Measurements from ENCODE around the gene C4orf36. TPM values are rescaled to one million over a fixed set of nuclear protein-coding genes. Genes with fewer than 3 reads are reported as not detected.

The C4orf36 gene
- total RNA-seq, 2 experiments from 2014 or later = not detected

DNA sequence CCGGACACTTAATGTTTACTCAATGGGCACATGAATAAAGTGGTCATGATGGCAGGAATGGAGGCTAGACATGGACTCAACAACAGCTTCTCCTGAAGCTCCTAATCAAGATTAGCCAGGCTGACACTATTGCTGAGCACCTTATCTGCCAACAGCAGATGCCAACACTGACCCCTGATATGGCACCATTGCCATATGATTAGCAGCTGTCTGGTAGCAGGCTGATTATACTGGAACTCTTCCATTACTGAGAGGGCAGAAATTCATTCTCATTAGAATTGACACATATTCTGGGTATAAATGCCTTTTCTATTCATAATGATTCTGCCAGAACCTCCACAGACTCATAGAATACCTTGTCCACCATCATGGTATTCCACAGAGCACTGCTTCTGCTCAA lies 24.2 kb upstream of the C4orf36 start:
- H3K27me3 Mint-ChIP-seq = no peaks in the 10 kb centered on the region
- CTCF ChIA-PET = interaction anchor here (1.0 kb wide), 1 partner anchor 176 kb away, joined by 3 read pairs; no protein-coding TSS in a partner anchor
- no peaks in the 10 kb centered on the region for H3K27me3 ChIP-seq (ENCODE audit: control insufficient read depth in 1 of 2, insufficient read depth in 2 of 2, low read length in 2 of 2)
- no peak for ATAC-seq (ENCODE audit: poor library complexity)
- H3K4me3 Mint-ChIP-seq = no peak overlapping the region
- no peaks in the 10 kb centered on the region for H3K9me3 ChIP-seq (ENCODE audit: control insufficient read depth in 1 of 2, insufficient read depth in 1 of 2, low read length in 2 of 2)
- H3K4me3 ChIP-seq (ENCODE audit: low read length) = no peak overlapping the region
- intact Hi-C loops (cut with DNase I, micrococcal nuclease) = no loop called here
- POLR2A ChIA-PET = no interaction called here
- H3K4me1 ChIP-seq (ENCODE audit: insufficient read depth, low read length) = no peaks in the 10 kb centered on the region
- H3K27ac Mint-ChIP-seq = no peak overlapping the region
- H3K36me3 ChIP-seq (ENCODE audit: insufficient read depth, low read length) = no peaks in the 10 kb centered on the region
- no peak overlapping the region for H3K27ac ChIP-seq (ENCODE audit: low read depth in 1 of 2, low read length in 2 of 2)
- no peaks in the 10 kb centered on the region for H3K36me3 Mint-ChIP-seq (ENCODE audit: low read depth)
- H3K4me1 Mint-ChIP-seq (ENCODE audit: low read depth) = no peaks in the 10 kb centered on the region
- DNase-seq = no peak
- no peaks in the 10 kb centered on the region for H3K9me3 Mint-ChIP-seq
- TF ChIP-seq, protein P1, sequence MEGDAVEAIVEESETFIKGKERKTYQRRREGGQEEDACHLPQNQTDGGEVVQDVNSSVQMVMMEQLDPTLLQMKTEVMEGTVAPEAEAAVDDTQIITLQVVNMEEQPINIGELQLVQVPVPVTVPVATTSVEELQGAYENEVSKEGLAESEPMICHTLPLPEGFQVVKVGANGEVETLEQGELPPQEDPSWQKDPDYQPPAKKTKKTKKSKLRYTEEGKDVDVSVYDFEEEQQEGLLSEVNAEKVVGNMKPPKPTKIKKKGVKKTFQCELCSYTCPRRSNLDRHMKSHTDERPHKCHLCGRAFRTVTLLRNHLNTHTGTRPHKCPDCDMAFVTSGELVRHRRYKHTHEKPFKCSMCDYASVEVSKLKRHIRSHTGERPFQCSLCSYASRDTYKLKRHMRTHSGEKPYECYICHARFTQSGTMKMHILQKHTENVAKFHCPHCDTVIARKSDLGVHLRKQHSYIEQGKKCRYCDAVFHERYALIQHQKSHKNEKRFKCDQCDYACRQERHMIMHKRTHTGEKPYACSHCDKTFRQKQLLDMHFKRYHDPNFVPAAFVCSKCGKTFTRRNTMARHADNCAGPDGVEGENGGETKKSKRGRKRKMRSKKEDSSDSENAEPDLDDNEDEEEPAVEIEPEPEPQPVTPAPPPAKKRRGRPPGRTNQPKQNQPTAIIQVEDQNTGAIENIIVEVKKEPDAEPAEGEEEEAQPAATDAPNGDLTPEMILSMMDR (IDR thresholded peaks at IDR 0.05) = no peak

DNA sequence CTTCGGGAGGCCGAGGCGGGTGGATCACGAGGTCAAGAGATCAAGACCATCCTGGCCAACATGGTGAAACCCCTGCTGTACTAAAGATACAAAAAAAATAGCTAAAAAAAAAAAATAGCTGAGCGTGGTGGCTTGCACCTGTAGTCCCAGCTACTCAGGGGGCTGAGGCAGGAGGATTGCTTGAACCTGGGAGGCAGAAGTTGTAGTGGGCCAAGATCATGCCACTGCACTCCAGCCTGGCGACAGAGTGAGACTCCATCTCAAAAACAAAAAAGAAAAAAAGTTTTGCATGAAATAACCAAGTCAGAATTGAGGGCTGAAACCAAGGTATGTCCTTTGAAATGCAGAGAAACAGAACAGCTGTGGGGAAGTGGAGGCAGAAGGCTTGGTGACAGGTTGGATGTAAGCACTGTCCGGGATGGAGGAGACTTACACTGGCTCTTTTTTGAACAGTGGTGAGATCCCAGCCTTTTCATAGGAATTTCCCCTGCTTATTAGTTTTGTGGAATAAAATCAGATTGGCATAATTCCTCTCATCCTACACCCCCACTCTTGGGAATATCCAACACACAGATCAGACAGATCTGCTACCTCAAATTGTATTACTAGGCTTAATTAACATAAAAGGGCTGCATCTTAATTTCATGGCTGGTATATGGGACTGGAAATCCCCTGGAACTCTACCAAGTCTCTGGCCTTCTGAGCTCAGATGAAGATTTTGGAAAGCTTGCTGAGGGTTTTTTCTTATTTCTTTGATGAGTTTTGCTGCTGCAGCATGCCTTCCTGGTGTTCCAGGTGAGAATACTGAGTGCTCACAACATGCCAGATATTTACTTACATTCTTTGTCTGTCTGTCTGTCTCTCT lies 18.8 kb upstream of the C4orf36 start:
- H3K27ac Mint-ChIP-seq = no peak overlapping the region
- intact Hi-C loops (cut with DNase I, micrococcal nuclease) = no loop called here
- H3K4me1 Mint-ChIP-seq (ENCODE audit: low read depth) = peaks cover 24% of the 10 kb centered on the region
- no peak overlapping the region for H3K27ac ChIP-seq (ENCODE audit: low read depth in 1 of 2, low read length in 2 of 2)
- no peaks in the 10 kb centered on the region for H3K9me3 ChIP-seq (ENCODE audit: control insufficient read depth in 1 of 2, insufficient read depth in 1 of 2, low read length in 2 of 2)
- ATAC-seq (ENCODE audit: poor library complexity) (no peak), DNase-seq (peak in 2 of 14 experiments; percentile 26 to 29)
- no peak overlapping the region for H3K4me3 Mint-ChIP-seq
- H3K36me3 ChIP-seq (ENCODE audit: insufficient read depth, low read length) = no peaks in the 10 kb centered on the region
- CTCF ChIA-PET = interaction anchor here (3.0 kb wide), 1 partner anchor 11 kb away, joined by 9 read pairs; no protein-coding TSS in a partner anchor
- no peaks in the 10 kb centered on the region for H3K9me3 Mint-ChIP-seq
- H3K27me3 Mint-ChIP-seq = no peaks in the 10 kb centered on the region
- POLR2A ChIA-PET = no interaction called here
- peaks cover 5% of the 10 kb centered on the region for H3K4me1 ChIP-seq (ENCODE audit: insufficient read depth, low read length)
- TF ChIP-seq, protein P1 (IDR thresholded peaks at IDR 0.05) = no peak
- no peaks in the 10 kb centered on the region for H3K27me3 ChIP-seq (ENCODE audit: control insufficient read depth in 1 of 2, insufficient read depth in 2 of 2, low read length in 2 of 2)
- H3K36me3 Mint-ChIP-seq (ENCODE audit: low read depth) = no peaks in the 10 kb centered on the region
- H3K4me3 ChIP-seq (ENCODE audit: low read length) = no peak overlapping the region

DNA sequence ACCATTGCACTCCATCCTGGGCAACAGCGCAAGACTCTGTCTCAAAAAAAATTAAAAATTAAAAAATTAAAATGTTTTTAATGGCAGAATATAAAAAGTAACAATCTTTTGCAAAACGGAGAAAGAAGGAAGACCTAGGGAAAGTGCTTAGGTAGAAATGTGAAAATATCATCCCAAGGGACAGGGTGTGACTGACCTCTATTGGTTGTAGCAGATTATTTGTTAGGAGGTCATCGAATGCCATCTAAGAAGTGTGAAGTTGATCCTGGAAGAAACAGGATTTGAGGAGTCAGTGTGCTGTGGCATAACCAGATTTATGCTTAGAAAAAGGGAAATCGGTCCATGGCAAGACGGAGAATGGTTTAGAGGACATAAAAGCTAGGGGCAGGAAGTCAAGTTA lies 18.1 kb upstream of the C4orf36 start:
- no peaks in the 10 kb centered on the region for H3K27me3 Mint-ChIP-seq
- Histone ChIP-seq H3K4me3 (ENCODE audit: low read length) (no peak overlapping the region), H3K27me3 (ENCODE audit: control insufficient read depth in 1 of 2, insufficient read depth in 2 of 2, low read length in 2 of 2) (no peaks in the 10 kb centered on the region), H3K9me3 (ENCODE audit: control insufficient read depth in 1 of 2, insufficient read depth in 1 of 2, low read length in 2 of 2) (no peaks in the 10 kb centered on the region), H3K27ac (ENCODE audit: low read depth in 1 of 2, low read length in 2 of 2) (no peak overlapping the region), H3K4me1 (ENCODE audit: insufficient read depth, low read length) (peaks cover 5% of the 10 kb centered on the region), H3K36me3 (ENCODE audit: insufficient read depth, low read length) (no peaks in the 10 kb centered on the region)
- POLR2A ChIA-PET = no interaction called here
- ATAC-seq (ENCODE audit: poor library complexity) (no peak), DNase-seq (no peak)
- H3K27ac Mint-ChIP-seq = no peak overlapping the region
- peaks cover 24% of the 10 kb centered on the region for H3K4me1 Mint-ChIP-seq (ENCODE audit: low read depth)
- intact Hi-C loops (cut with DNase I, micrococcal nuclease) = no loop called here
- CTCF ChIA-PET = interaction anchor here (3.0 kb wide), 1 partner anchor 12 kb away, joined by 9 read pairs; no protein-coding TSS in a partner anchor
- no peaks in the 10 kb centered on the region for H3K9me3 Mint-ChIP-seq
- TF ChIP-seq, protein P1 (IDR thresholded peaks at IDR 0.05) = no peak
- no peak overlapping the region for H3K4me3 Mint-ChIP-seq
- H3K36me3 Mint-ChIP-seq (ENCODE audit: low read depth) = no peaks in the 10 kb centered on the region
